ENCODE results near the gene TXNDC11.

DNA sequence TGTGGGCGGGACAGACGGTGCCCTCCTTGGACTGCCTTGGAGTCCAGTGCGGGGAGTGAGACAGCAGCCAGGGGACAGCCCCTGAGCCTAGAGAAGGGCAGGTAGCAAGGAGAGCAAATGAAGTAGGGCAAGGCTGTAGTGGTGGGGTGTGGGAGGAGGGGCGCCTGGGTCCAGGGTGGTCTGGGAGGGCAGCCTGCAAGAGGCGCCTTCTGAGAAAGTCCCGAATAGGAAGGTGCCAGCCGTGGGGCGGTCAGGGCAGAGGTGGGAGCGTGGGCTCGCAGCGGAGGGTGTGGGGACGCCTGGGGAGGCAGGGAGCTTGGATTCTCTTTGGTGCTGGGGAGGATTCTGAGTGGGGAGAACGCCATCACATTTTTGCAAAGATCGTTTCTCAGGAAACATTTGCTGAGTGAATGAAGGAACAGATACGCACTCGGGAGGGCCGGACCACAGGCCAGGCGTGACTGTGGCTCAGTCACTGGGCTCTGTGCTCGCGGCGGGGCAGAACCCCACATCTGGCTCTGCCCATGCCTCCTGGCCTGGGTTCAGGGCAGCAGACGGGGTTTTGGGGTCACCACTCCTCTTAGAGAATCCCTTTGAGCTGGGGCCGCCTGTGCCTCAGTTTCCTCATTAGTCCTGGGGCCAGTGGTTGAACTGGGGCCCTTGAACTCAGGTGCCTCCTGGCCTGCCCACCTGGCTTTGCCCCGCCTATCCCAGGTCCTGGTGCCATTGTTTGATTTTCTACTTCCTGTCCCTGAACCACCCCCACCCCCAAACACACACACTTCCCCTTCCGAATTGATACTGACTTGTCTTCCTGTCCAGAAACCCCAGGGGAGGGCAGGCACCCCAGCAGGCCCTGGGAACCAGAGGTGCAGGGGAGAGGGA lies 70.2 kb downstream of the TXNDC11 start:
- TF ChIP-seq, protein P1, sequence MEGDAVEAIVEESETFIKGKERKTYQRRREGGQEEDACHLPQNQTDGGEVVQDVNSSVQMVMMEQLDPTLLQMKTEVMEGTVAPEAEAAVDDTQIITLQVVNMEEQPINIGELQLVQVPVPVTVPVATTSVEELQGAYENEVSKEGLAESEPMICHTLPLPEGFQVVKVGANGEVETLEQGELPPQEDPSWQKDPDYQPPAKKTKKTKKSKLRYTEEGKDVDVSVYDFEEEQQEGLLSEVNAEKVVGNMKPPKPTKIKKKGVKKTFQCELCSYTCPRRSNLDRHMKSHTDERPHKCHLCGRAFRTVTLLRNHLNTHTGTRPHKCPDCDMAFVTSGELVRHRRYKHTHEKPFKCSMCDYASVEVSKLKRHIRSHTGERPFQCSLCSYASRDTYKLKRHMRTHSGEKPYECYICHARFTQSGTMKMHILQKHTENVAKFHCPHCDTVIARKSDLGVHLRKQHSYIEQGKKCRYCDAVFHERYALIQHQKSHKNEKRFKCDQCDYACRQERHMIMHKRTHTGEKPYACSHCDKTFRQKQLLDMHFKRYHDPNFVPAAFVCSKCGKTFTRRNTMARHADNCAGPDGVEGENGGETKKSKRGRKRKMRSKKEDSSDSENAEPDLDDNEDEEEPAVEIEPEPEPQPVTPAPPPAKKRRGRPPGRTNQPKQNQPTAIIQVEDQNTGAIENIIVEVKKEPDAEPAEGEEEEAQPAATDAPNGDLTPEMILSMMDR (IDR thresholded peaks at IDR 0.05): no peak
- TF ChIP-seq POLR2A (IDR thresholded peaks at IDR 0.05): no peak
- no peak for TF ChIP-seq POLR2AphosphoS5 (IDR thresholded peaks at IDR 0.05)

Data from prostate gland (tissue), 2 donors.